GM21737 (cell line): ENCODE measurements around the gene GTSF1L.
A peak's percentile ranks its signal among the peaks of the same experiment; 100 is the strongest.
"Not testable (repeated sequence)": the region's sequence is repeated elsewhere in the genome, so short reads cannot be mapped to it uniquely, and the experiment has no call there.

Experiments used
- ATAC-seq: cut with Tn5 transposase; IDR thresholded peaks from one replicate; pipeline ENCODE4 v1.9.1; 2021; ENCODE audit warnings: mild to moderate bottlenecking, moderate library complexity; ENCODE audit not compliant: unreplicated experiment

GTSF1L gene

DNA sequence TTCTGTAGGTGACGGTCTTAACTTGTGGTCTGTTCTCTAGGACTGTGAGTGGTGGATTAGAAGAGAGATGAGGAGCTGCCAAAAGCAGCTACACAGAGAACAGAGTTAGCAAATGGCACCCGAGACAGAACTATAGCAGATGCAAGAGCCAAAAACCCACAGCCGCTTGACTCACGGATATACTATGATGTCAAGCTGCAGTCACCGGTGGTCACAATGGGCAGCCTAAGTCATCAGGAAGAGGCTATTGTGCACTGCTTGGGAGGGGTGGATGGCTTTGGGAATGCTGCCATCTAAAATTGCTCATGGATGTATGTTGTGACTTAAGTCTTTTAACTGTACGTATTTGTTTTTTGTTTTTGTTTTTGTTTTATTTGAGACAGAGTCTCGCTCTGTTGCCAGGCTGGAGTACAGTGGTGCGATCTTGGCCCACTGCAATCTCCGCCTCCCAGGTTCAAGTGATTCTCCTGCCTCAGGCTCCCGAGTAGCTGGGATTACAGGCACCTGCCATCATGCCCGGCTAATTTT lies at the start of gene GTSF1L:
GTSF1L (minus strand) TSS at position 192 of the 528 bp plus-strand sequence. CDS start 308 bp downstream, outside the sequence.
- no peak for ATAC-seq

- no peak for ATAC-seq
Observed at GRCh38 chr20:43774754-43775153, 48.0 kb upstream of the GTSF1L start.

- ATAC-seq, result no peak
Observed at GRCh38 chr20:43771503-43772190, 44.8 kb upstream of the GTSF1L start.

GRCh38 chr20:43770342-43770741 lies 43.5 kb upstream of the GTSF1L start:
- no peak for ATAC-seq

GRCh38 chr20:43767686-43768474 lies 41.1 kb upstream of the GTSF1L start:
- no peak for ATAC-seq

- ATAC-seq, result no peak
Observed at GRCh38 chr20:43766917-43767316, 40.1 kb upstream of the GTSF1L start.

DNA sequence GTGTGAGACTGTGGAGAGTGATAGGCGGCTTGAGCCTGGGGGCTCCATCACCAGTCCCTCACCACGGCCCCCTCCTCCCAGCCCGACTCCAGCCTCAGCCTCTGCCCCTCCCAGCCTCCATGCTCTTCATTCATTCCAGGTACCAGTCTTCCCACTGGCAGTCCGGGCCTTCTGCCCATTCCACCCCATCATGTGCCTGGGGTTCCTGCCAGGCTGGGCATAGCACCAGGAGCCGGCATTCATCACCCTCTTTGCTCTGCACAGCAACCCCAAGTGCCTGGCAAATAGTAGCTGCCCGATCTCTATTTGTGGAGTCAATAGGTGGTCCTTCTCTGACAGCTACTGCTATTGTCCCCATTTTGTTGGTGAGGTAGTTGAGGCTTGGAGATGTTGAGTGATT lies 39.6 kb upstream of the GTSF1L start:
- no peak for ATAC-seq

- ATAC-seq, result no peak
Observed at GRCh38 chr20:43765916-43766315, 39.1 kb upstream of the GTSF1L start.

GRCh38 chr20:43762911-43763310 lies 36.1 kb upstream of the GTSF1L start:
- no peak for ATAC-seq

DNA sequence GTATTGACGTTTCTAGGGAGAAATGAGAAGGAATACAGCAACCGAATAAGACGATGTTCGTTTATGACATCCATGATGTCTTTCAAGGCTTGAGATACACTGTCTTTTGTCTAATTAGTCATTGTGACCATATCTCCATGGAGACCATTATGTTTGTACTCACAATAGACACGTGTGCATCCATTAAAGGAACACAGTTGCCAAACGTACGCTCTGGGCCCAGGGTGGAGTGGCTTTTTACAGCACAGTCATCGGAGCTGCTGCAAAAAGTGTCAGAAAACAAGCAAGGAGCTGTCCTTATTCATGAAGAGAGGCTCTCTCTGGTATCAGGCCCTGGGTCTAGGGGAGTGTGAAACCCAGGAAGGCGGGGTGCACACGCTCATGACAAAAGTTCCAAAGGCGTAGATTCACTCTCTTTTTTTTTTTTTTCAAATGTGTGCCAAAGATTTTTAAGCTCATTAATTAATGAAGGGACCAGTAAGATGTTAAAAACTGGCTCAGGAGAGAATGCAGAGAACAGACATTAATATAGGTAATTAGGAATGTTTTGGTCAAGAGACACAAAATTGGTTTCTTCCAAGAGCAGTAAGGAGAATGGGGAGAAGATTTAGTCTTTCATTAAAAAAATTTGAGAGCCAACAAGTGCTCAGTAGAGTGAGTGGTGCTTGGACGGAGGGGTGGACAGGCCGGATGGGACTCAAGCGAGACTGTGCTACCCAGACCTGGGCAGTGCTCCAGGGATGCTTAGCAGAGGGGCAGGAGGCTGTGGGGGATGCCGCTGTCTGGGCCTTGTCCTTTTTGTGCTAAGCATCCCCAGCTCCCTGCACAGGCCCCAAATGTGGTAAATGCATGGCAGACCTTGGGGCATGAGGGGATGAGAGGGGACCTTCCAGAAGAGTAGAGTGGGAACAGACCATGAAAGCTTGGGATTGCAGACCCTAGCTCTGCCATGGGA lies 34.9 kb upstream of the GTSF1L start:
- no peak for ATAC-seq

DNA sequence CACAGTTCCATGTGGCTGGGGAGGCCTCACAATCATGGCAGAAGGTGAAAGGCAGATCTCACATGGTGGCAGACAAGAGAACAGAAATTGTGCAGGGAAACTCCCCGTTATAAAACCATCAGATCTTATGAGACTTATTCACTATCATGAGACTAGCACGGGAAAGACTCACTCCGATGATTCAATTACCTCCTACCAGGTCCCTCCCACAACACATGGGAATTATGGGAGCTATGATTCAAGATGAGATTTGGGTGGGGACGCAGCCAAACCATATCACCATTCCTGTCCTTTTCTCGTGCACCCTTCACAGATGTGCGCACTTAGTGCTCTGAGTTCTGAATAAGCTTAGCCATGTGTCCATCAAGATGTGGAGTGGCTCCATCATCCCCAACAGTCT lies 31.1 kb upstream of the GTSF1L start:
- ATAC-seq, result not testable (repeated sequence)

DNA sequence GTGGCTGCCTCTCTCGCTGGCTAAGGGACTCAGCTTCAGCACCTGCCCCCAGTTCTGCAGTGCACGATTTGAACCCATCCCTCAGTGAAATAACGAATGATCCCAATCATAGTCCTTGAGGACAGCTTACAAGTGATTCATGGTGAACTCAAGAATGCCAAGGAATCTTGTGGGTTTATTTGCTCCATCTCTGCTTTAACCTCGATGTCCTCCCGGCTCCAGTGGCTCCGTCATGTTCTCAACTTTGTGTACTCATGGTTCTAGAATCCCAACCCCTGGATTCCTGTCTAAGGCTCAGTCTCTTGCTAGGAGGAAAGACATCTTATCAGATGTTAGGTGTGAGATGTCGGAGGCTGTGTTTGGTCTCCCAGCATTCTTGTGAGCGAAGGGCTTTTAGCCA lies 29.0 kb upstream of the GTSF1L start:
- ATAC-seq, result no peak

GRCh38 chr20:43755390-43755789 lies 28.6 kb upstream of the GTSF1L start:
- no peak for ATAC-seq

DNA sequence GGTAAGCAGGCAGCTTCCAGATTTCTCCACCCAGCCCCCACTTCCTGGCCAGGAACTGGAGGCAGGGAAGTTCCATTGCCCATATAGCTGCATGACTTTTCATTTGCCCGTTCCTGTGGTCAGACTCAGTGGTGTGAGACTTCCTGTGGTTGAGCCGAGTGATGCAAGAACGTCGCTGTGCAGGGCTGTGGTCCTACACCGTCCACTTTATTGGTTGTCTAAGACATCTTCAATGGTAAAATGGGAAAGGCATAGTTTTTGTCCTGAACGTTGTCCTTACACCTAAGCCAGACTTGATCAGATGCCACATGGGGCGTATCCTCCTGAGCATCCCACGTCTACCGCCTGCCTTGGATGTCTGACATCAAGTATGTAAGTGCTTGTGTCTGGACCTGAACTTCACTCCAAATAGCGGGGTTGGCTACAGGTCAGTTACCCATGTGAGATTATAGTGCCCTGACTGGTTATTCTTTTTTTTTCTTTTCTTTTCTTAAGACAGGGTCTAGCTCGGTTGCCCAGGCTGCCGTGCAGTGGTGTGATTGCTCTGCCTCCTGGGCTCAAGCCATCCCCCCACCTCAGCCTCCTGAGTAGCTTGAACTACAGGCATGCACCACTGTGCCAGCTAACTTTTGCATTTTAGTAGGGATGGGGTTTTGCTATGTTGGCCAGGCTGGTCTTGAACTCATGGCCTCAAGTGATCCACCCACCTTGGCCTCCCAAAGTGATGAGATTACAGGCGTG lies 25.9 kb upstream of the GTSF1L start:
- peak; percentile 57 for ATAC-seq

- ATAC-seq, result no peak
Observed at GRCh38 chr20:43752051-43752360, 25.2 kb upstream of the GTSF1L start.

GRCh38 chr20:43751167-43752050 lies 24.6 kb upstream of the GTSF1L start:
- peak; percentile 57 for ATAC-seq

DNA sequence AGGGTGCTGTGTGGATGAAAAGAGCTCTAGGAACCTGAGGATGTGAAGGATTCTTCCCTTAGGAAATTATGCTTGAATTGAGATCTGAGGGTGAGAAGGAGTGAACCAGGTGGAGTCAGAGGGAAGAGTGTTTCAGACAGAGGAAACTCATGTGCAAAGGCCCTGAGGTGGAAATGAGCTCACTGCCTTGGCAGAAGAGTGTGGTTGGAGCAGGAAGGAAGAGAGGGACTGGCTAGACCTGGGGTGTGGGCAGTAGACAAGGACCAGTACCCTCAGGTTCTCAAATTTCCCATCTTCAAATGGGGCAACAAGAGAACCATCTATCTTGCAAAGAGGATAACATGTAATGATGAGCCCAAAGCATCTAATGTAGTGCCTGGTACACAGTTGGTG lies 24.0 kb upstream of the GTSF1L start:
- no peak for ATAC-seq

DNA sequence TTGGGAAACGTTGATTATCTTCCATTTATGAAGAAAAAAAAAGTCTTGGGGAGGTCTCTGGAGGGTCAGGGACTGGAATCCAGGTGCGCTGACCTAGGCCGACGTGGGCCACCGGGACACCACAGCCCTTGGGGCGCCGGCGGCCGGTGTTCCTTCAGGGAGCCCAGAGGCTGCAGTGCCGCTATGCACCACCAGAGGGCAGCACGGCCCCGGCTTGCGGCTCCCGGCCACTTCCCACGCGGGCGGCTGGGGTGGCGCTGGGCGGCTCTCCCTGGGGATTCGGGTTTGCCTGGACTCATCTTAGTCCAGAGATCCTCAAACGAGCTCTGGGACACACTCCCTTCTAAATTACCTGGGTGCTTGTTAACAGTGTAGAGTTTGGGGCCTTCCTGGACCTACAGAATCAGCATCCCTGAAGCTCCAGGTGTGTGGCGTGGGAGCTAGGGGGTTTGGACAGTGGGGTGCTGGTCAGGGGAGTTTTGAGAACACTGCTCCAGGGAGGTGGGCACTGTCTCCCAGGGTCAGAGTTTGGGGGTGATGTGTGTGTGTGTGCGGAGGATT lies 23.0 kb upstream of the GTSF1L start:
- no peak for ATAC-seq

- no peak for ATAC-seq
Observed at GRCh38 chr20:43748274-43748673, 21.5 kb upstream of the GTSF1L start.
